OCI-LY7 (cell line): ENCODE data around the gene SLC25A44. TPM values are rescaled to one million over a fixed set of nuclear protein-coding genes. Genes with fewer than 3 reads are reported as not detected.

Source experiments
- BruUV-seq: library from RNA; stranded (reverse); fragments of 400-500 nt; replicated peaks from 2 replicates; lab custom pipeline; 2021; lab: Mats Ljungman, UMichigan
- CTCF ChIA-PET: fragments of 300-600 bp; sonication (Branson Sonifier 250); formaldehyde crosslinking; loops from one replicate; lab custom pipeline; 2022; ENCODE audit warnings: antibody characterized with exemption; ENCODE audit not compliant: unreplicated experiment; lab: Charles Lee
- POLR2A ChIA-PET: fragments of 300-600 bp; sonication (Branson Sonifier 250); formaldehyde crosslinking; loops from one replicate; lab custom pipeline; 2022; ENCODE audit warnings: antibody characterized with exemption; lab: Charles Lee
- DNase-seq: peaks from one replicate; pipeline ENCODE4 v3.0.0-alpha.2; 2015; ENCODE audit warnings: low spot score
- H2AFZ ChIP-seq: fragments of 200-600 bp; sonication (generic), shearing (Covaris generic); 2 replicates; pipeline ENCODE4 v1.6.1; 2014; ENCODE audit warnings: mild to moderate bottlenecking, antibody characterized with exemption, low read length, moderate library complexity
- H3K27ac ChIP-seq: fragments of 200-600 bp; sonication (generic); 2 replicates; pipeline ENCODE4 v1.5.1; 2014; ENCODE audit warnings: mixed run types, low read depth, mild to moderate bottlenecking, moderate library complexity, low read length, inconsistent platforms; ENCODE audit not compliant: poor library complexity, severe bottlenecking
- H3K36me3 ChIP-seq: fragments of 200-600 bp; sonication (generic); 2 replicates; pipeline ENCODE4 v1.6.1; 2014; ENCODE audit warnings: mild to moderate bottlenecking, antibody characterized with exemption, low read length, moderate library complexity, mixed read lengths; ENCODE audit not compliant: insufficient read depth
- H3K4me1 ChIP-seq: fragments of 200-600 bp; sonication (generic); 2 replicates; pipeline ENCODE4 v1.5.1; 2014; ENCODE audit warnings: mild to moderate bottlenecking, low read length; ENCODE audit not compliant: insufficient read depth, poor library complexity, severe bottlenecking
- H3K4me2 ChIP-seq: fragments of 200-600 bp; sonication (generic); 2 replicates; pipeline ENCODE4 v1.6.1; 2014; ENCODE audit warnings: mild to moderate bottlenecking, low read length
- H3K4me3 ChIP-seq: fragments of 200-600 bp; sonication (generic); 2 replicates; pipeline ENCODE4 v1.5.1; 2014; ENCODE audit warnings: mild to moderate bottlenecking, low read depth, low read length; ENCODE audit not compliant: poor library complexity, severe bottlenecking
- H3K79me2 ChIP-seq: fragments of 200-600 bp; sonication (generic); 2 replicates; pipeline ENCODE4 v1.6.1; 2016; ENCODE audit warnings: low read depth, mild to moderate bottlenecking, low read length, moderate library complexity, mixed read lengths; ENCODE audit not compliant: insufficient read depth
- H3K9me2 ChIP-seq: fragments of 200-600 bp; sonication (generic); 2 replicates; pipeline ENCODE4 v1.6.1; 2016; ENCODE audit warnings: mild to moderate bottlenecking, low read length, mixed read lengths; ENCODE audit not compliant: insufficient read depth
- H3K9me3 ChIP-seq: fragments of 200-600 bp; sonication (generic); 2 replicates; pipeline ENCODE4 v1.6.1; 2014; ENCODE audit warnings: mild to moderate bottlenecking, mixed run types, low read length, mixed read lengths
- H4K20me1 ChIP-seq: fragments of 200-600 bp; sonication (generic); 2 replicates; pipeline ENCODE4 v1.6.1; 2014; ENCODE audit warnings: mild to moderate bottlenecking, antibody characterized with exemption, low read length, moderate library complexity, mixed read lengths; ENCODE audit not compliant: insufficient read depth
- EZH2phosphoT487 ChIP-seq: fragments of 200-600 bp; sonication (generic); IDR thresholded peaks from 2 replicates; pipeline ENCODE4 v1.6.1; 2018; ENCODE audit warnings: low read depth, borderline replicate concordance, mild to moderate bottlenecking, mixed run types, antibody characterized with exemption, low read length, moderate library complexity, mixed read lengths
- intact Hi-C: fragments of 100-400 bp; cut with micrococcal nuclease; formaldehyde crosslinking; loops from one replicate; pipeline ENCODE4 v1.10.0; 2022; ENCODE audit not compliant: unreplicated experiment
- total RNA-seq, 2 experiments: library from RNA; depleted of rRNA in 1 of 2; stranded (reverse); fragments of >200 nt in 1 of 2; shearing (Covaris generic) in 1 of 2; gene quantifications; 2 replicates each; pipeline ENCODE4 v1.2.3, GENCODE V29; 2014 to 2022
- TF ChIP-seq, protein P1 (sequence below): fragments of 200-600 bp; sonication (generic); conservative IDR thresholded peaks from 2 replicates; pipeline ENCODE4 v1.5.1; 2014; ENCODE audit warnings: mild to moderate bottlenecking, antibody characterized with exemption, low read length, moderate library complexity, mixed read lengths

SLC25A44 gene
- total RNA-seq, 2 experiments from 2014 or later = 11.0 to 22.5 TPM

DNA sequence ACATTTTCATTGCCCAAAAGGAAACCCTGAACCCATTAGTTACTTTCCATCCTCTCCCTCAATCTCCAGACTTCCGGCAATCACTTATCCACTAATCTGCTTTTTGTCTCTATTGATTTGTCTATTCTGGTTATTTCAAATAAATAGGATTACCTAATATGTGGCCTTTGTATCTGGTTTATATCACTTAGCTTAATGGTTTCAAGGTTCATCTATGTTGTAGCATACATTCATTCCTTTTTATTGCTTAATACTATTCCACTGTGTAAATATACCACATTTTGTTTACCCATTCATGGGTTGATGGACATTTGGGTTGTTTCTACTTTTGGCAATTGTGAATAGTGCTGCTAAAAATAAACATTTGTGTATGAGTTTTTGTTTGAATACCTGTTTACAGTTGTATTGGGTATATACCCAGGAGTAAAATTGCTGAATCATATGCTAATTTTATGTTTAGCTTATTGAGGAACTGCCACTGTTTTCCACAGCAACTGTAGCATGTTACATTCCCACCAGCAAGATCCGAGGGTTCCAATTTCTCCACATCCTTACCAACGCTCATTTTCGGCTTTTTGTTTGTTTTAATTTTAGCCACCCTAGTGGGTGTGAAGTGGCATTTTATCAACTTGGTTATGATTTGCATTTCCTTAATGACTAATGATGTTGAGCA is 2.5 kb upstream of the SLC25A44 start:
- ChIA-PET CTCF (no interaction called here), POLR2A (interaction anchor here (0.6 to 1.1 kb wide), 2 partner anchors 36 to 289 kb away, joined by 3 read pairs; no protein-coding TSS in a partner anchor)

DNA sequence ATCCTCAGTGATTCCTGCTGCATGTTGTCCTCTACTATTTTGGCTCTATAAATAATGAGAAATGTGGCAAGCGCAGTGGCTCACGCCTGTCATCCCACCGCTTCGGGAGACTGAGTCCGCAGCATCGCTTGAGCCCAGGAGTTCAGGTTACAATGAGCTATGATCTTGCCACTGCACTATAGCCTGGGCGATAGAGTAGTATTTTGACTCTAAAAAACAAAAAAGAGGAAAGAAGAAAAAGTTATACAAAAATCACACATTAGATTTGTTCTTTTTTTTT is 756 bp upstream of the SLC25A44 start:
- Histone ChIP-seq H2AFZ (peak overlapping the region; percentile 69; the same call in 1 of the 2 replicates), H3K27ac (peak overlapping the region; percentile 52), H3K4me2 (peak overlapping the region; percentile 90), H4K20me1 (peaks cover 7% of the 10 kb centered on the region), H3K36me3 (peaks cover 27% of the 10 kb centered on the region), H3K9me2 (no peaks in the 10 kb centered on the region), H3K9me3 (peaks cover 8% of the 10 kb centered on the region; the same call in 1 of the 2 replicates), H3K4me1 (peaks cover 24% of the 10 kb centered on the region), H3K79me2 (peaks cover 37% of the 10 kb centered on the region), H3K4me3 (peak overlapping the region; percentile 80)
- POLR2A ChIA-PET = interaction anchor here (0.6 to 1.2 kb wide), 4 partner anchors 10 to 140 kb away, joined by 3 to 6 read pairs (median 3); partner anchors contain the start of gene UBQLN4
- DNase-seq = no peak
- TF ChIP-seq, protein P1, sequence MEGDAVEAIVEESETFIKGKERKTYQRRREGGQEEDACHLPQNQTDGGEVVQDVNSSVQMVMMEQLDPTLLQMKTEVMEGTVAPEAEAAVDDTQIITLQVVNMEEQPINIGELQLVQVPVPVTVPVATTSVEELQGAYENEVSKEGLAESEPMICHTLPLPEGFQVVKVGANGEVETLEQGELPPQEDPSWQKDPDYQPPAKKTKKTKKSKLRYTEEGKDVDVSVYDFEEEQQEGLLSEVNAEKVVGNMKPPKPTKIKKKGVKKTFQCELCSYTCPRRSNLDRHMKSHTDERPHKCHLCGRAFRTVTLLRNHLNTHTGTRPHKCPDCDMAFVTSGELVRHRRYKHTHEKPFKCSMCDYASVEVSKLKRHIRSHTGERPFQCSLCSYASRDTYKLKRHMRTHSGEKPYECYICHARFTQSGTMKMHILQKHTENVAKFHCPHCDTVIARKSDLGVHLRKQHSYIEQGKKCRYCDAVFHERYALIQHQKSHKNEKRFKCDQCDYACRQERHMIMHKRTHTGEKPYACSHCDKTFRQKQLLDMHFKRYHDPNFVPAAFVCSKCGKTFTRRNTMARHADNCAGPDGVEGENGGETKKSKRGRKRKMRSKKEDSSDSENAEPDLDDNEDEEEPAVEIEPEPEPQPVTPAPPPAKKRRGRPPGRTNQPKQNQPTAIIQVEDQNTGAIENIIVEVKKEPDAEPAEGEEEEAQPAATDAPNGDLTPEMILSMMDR = no peak
- TF ChIP-seq EZH2phosphoT487 = no peak
- CTCF ChIA-PET = no interaction called here
- TSS peak; percentile 96 for BruUV-seq
- intact Hi-C loops = loop anchor here (1.0 to 2.0 kb wide), 2 partner anchors 36 to 42 kb away; no protein-coding TSS in a partner anchor

More for the DNA sequence above, 2.5 kb upstream of the SLC25A44 start:
- Histone ChIP-seq H3K4me2 (no peak overlapping the region), H3K9me2 (no peaks in the 10 kb centered on the region), H2AFZ (no peak overlapping the region), H3K4me3 (no peak overlapping the region), H3K79me2 (peaks cover 25% of the 10 kb centered on the region), H3K27ac (no peak overlapping the region), H3K36me3 (peaks cover 27% of the 10 kb centered on the region), H4K20me1 (peaks cover 7% of the 10 kb centered on the region; the same call in 1 of the 2 replicates), H3K4me1 (peaks cover 24% of the 10 kb centered on the region), H3K9me3 (peaks cover 11% of the 10 kb centered on the region; the same call in 1 of the 2 replicates)
- DNase-seq = no peak
- TF ChIP-seq EZH2phosphoT487 = no peak
- TF ChIP-seq, protein P1 = no peak
- intact Hi-C loops = no loop called here
- BruUV-seq = no TSS peak

DNA sequence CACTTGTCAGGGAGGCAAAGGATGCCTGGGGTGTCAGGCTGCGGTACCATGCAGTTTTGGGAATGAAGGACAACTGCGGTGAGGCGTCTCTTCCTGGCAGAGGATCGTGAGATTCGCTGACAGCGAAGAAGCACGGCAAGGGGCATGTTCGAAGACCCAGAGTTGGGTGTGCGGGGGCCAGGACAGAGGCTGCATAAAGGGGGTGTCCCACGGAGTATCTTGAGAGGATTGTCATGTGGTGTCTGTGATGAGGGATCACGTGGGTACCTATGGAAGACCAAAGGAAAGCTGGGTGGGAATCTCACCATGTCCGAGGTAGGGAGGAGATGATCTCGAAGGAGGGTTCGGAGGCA is 372 bp downstream of the SLC25A44 start:
- peak overlapping the region; percentile 80 for H3K4me3 ChIP-seq
- peaks cover 24% of the 10 kb centered on the region for H3K4me1 ChIP-seq
- TSS peak; percentile 50 for BruUV-seq
- H3K9me2 ChIP-seq = no peaks in the 10 kb centered on the region
- DNase-seq = no peak
- H3K9me3 ChIP-seq = peaks cover under 1% of the 10 kb centered on the region; the same call in 1 of the 2 replicates
- peak overlapping the region; percentile 20 for H3K27ac ChIP-seq
- H2AFZ ChIP-seq = no peak overlapping the region
- ChIA-PET POLR2A (interaction anchor here (0.6 to 2.2 kb wide), 7 partner anchors 16 to 46 kb away, joined by 3 to 12 read pairs (median 4); partner anchors contain the start of gene PMF1), CTCF (interaction anchor here (1.5 kb wide), 1 partner anchor 18 kb away, joined by 4 read pairs; the partner anchor contains the start of gene PMF1)
- H3K79me2 ChIP-seq = peaks cover 37% of the 10 kb centered on the region
- H4K20me1 ChIP-seq = peaks cover 7% of the 10 kb centered on the region
- no peak for TF ChIP-seq EZH2phosphoT487
- TF ChIP-seq, protein P1 = no peak
- H3K36me3 ChIP-seq = peaks cover 20% of the 10 kb centered on the region
- H3K4me2 ChIP-seq = peak overlapping the region; percentile 90
- intact Hi-C loops = no loop called here
